ENCODE measurements around the gene SULF2. TPM values are rescaled to one million over a fixed set of nuclear protein-coding genes. Genes with fewer than 3 reads are reported as not detected.
"Not testable (repeated sequence)": the region's sequence is repeated elsewhere in the genome, so short reads cannot be mapped to it uniquely, and the experiment has no call there.

Gene SULF2
- total RNA-seq, 1 experiment from 2014 or later: 0.69 TPM

DNA sequence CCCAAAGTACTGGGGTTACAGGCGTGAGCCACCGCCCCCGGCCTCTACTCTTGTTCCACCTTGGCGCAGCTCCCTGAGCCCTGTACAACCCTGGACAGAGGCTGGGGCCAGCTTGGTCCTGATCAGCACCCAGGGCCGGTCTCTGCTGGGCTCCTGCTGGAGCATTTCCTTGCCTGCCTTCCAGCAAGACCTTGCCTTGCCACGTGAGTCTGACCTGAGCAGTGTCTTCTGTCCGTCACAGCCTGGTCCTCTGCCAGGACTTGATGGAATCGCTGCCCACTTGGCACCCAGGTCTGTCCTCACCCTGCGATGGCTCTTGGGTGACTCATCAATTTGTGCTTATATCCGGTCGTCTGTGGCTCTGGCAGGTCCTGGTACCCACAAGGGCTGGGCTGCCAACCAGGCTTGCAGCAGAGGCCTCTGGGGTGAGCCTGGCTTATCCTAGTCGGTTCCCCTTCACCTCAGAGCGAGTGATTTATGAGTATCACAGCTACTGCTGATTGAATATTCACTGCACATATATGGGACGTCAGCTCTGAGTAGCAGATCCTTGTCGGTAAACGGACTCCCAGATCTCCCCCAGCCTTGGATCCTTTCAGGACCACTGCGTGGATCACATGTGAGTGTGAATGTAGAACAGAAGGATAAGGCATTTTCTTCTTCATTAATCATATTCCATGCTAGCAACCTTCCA is 10.1 kb upstream of the SULF2 start:
- TF ChIP-seq, protein P1, sequence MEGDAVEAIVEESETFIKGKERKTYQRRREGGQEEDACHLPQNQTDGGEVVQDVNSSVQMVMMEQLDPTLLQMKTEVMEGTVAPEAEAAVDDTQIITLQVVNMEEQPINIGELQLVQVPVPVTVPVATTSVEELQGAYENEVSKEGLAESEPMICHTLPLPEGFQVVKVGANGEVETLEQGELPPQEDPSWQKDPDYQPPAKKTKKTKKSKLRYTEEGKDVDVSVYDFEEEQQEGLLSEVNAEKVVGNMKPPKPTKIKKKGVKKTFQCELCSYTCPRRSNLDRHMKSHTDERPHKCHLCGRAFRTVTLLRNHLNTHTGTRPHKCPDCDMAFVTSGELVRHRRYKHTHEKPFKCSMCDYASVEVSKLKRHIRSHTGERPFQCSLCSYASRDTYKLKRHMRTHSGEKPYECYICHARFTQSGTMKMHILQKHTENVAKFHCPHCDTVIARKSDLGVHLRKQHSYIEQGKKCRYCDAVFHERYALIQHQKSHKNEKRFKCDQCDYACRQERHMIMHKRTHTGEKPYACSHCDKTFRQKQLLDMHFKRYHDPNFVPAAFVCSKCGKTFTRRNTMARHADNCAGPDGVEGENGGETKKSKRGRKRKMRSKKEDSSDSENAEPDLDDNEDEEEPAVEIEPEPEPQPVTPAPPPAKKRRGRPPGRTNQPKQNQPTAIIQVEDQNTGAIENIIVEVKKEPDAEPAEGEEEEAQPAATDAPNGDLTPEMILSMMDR (conservative IDR thresholded peaks at IDR 0.05; ENCODE audit: low read depth, low read length): no peak
- TF ChIP-seq EZH2 (IDR thresholded peaks at IDR 0.05; ENCODE audit: borderline replicate concordance, low read depth, low read length, poor library complexity, severe bottlenecking): no peak
- no peak overlapping the region for H3K4me3 ChIP-seq (ENCODE audit: low read depth, low read length, poor library complexity, severe bottlenecking)
- no TSS peak for BruUV-seq (replicated peaks)
- H3K27me3 ChIP-seq (replicated peaks; ENCODE audit: insufficient read depth, low read depth, low read length, poor library complexity): no peaks in the 10 kb centered on the region
- CTCF ChIA-PET: no interaction called here
- no peaks in the 10 kb centered on the region for H3K4me1 ChIP-seq (ENCODE audit: insufficient read depth, low read length, poor library complexity, severe bottlenecking)
- H3K36me3 ChIP-seq (ENCODE audit: insufficient read depth, low read length, poor library complexity, severe bottlenecking): no peaks in the 10 kb centered on the region
- no peak overlapping the region for H3K27ac ChIP-seq (ENCODE audit: low read depth, low read length, poor library complexity, severe bottlenecking)
- no peak for DNase-seq (ENCODE audit: low spot score)
- intact Hi-C loops (cut with micrococcal nuclease; ENCODE audit: unreplicated experiment): no loop called here
- H3K9me3 ChIP-seq (ENCODE audit: low read depth, low read length, poor library complexity, severe bottlenecking): no peaks in the 10 kb centered on the region
- POLR2A ChIA-PET (ENCODE audit: low non-redundant PET): interaction anchor here (0.7 kb wide), 1 partner anchor 26 kb away, joined by 3 read pairs; no protein-coding TSS in a partner anchor

GRCh38 chr20:47794264-47794663 is 9.0 kb upstream of the SULF2 start:
- BruUV-seq (replicated peaks); H3K36me3 ChIP-seq (ENCODE audit: insufficient read depth, low read length, poor library complexity, severe bottlenecking); H3K9me3 ChIP-seq (ENCODE audit: low read depth, low read length, poor library complexity, severe bottlenecking); H3K27ac ChIP-seq (ENCODE audit: low read depth, low read length, poor library complexity, severe bottlenecking); intact Hi-C loops (cut with micrococcal nuclease; ENCODE audit: unreplicated experiment); H3K27me3 ChIP-seq (replicated peaks; ENCODE audit: insufficient read depth, low read depth, low read length, poor library complexity); H3K4me3 ChIP-seq (ENCODE audit: low read depth, low read length, poor library complexity, severe bottlenecking); DNase-seq (ENCODE audit: low spot score); H3K4me1 ChIP-seq (ENCODE audit: insufficient read depth, low read length, poor library complexity, severe bottlenecking); CTCF ChIA-PET: not testable (repeated sequence)
- POLR2A ChIA-PET (ENCODE audit: low non-redundant PET): interaction anchor here (0.7 kb wide), 1 partner anchor 25 kb away, joined by 3 read pairs; no protein-coding TSS in a partner anchor

DNA sequence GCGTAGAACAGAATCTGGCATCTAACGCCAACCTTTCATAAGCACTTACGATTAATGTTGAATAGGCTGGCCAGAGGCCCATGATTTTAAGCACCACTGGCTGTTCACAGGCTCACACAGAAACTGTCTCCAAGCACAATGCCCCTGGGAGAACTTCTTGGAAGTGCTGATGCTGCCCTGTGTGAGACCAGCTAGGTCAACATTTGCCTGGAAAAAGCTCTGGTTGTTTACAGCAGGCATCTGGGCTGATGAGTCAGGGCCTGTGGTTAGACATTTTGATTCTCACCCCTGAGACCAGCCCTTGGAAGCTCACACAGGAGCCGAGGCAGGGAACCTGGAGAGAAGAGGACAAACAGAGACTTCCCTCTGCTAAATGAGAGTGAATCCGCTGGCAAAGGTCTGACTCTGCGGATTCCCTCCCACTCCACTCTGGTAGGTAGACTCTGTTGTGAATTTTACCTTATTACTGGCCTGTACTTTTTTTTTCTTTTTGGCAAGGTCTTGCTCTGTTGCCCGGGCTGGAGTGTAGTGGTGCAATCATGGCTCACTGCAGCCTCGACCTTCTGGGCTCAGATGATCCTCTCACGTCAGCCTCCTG is 6.8 kb upstream of the SULF2 start:
- Histone ChIP-seq H3K4me3 (ENCODE audit: low read depth, low read length, poor library complexity, severe bottlenecking) (no peak overlapping the region), H3K27ac (ENCODE audit: low read depth, low read length, poor library complexity, severe bottlenecking) (no peak overlapping the region), H3K4me1 (ENCODE audit: insufficient read depth, low read length, poor library complexity, severe bottlenecking) (no peaks in the 10 kb centered on the region), H3K9me3 (ENCODE audit: low read depth, low read length, poor library complexity, severe bottlenecking) (no peaks in the 10 kb centered on the region), H3K27me3 (replicated peaks; ENCODE audit: insufficient read depth, low read depth, low read length, poor library complexity) (peaks cover 19% of the 10 kb centered on the region), H3K36me3 (ENCODE audit: insufficient read depth, low read length, poor library complexity, severe bottlenecking) (no peaks in the 10 kb centered on the region)
- ChIA-PET CTCF (no interaction called here), POLR2A (ENCODE audit: low non-redundant PET) (no interaction called here)
- intact Hi-C loops (cut with micrococcal nuclease; ENCODE audit: unreplicated experiment): no loop called here
- TF ChIP-seq, protein P1 (conservative IDR thresholded peaks at IDR 0.05; ENCODE audit: low read depth, low read length): no peak
- TF ChIP-seq EZH2 (IDR thresholded peaks at IDR 0.05; ENCODE audit: borderline replicate concordance, low read depth, low read length, poor library complexity, severe bottlenecking): no peak
- no TSS peak for BruUV-seq (replicated peaks)
- DNase-seq (ENCODE audit: low spot score): no peak
